Activated CD4-positive, CD25-positive, alpha-beta regulatory T cell treated with anti-CD3 and anti-CD28 coated beads, Interleukin-2, amount 50 U/mL, for 24 hours (primary cell): ENCODE results near the gene F11R.
A peak's percentile ranks its signal among the peaks of the same experiment; 100 is the strongest.
"Not testable (repeated sequence)": the region's sequence is repeated elsewhere in the genome, so short reads cannot be mapped to it uniquely, and the experiment has no call there.

ENCODE experiments used
- ATAC-seq, 2 donors: fragments of 150-1000 bp; cut with Tn5 transposase; one replicate each; pipeline ENCODE4 v1.10.0; 2021; ENCODE audit warnings: mild to moderate bottlenecking in 1 of 2, moderate library complexity in 1 of 2

Gene F11R

GRCh38 chr1:161020509-161021164 is at the start of gene F11R:
Gene F11R (minus strand): TSS chr1:161021152. CDS start chr1:161021073, 79 bp downstream.
- ATAC-seq = peak; percentile 5 to 32

GRCh38 chr1:161069731-161070270 is 48.8 kb upstream of the F11R start, which contains the start of gene ARHGAP30:
Gene ARHGAP30 (minus strand): TSS chr1:161069891. CDS start chr1:161069624, 267 bp downstream.
- ATAC-seq = peak; percentile 77 to 81

GRCh38 chr1:161069241-161069640 is 48.3 kb upstream of the F11R start:
- no peak for ATAC-seq

- ATAC-seq = peak; percentile 68 to 69
Measured at GRCh38 chr1:161068306-161069234, 47.6 kb upstream of the F11R start.

GRCh38 chr1:161066694-161067093 is 45.7 kb upstream of the F11R start:
- peak; percentile 56 to 63 for ATAC-seq

- not testable (repeated sequence) for ATAC-seq
Measured at GRCh38 chr1:161065681-161066080, 44.7 kb upstream of the F11R start.

- not testable (repeated sequence) for ATAC-seq
Measured at GRCh38 chr1:161063936-161064335, 43.0 kb upstream of the F11R start.

- ATAC-seq = no peak
Measured at GRCh38 chr1:161061419-161061818, 40.5 kb upstream of the F11R start.

- no peak for ATAC-seq
Measured at GRCh38 chr1:161059293-161059692, 38.3 kb upstream of the F11R start.

- no peak for ATAC-seq
Measured at GRCh38 chr1:161054805-161055204, 33.9 kb upstream of the F11R start.

- ATAC-seq = no peak
Measured at GRCh38 chr1:161054232-161054631, 33.3 kb upstream of the F11R start.

GRCh38 chr1:161052899-161053298 is 31.9 kb upstream of the F11R start:
- ATAC-seq = no peak

GRCh38 chr1:161051219-161051618 is 30.3 kb upstream of the F11R start:
- ATAC-seq = no peak

- no peak for ATAC-seq
Measured at GRCh38 chr1:161048949-161049722, 28.2 kb upstream of the F11R start.

- no peak for ATAC-seq
Measured at GRCh38 chr1:161047436-161048420, 26.8 kb upstream of the F11R start.

GRCh38 chr1:161046605-161047228 is 25.8 kb upstream of the F11R start:
- no peak for ATAC-seq

GRCh38 chr1:161045736-161046604 is 25.0 kb upstream of the F11R start, which contains the start of gene USF1:
Gene USF1 (minus strand): TSS chr1:161045977. CDS start chr1:161043275, 2,702 bp downstream.
- ATAC-seq = peak; percentile 86 to 89

- ATAC-seq = peak; percentile 37 to 56
Measured at GRCh38 chr1:161044908-161045735, 24.2 kb upstream of the F11R start.

GRCh38 chr1:161044535-161044907 is 23.6 kb upstream of the F11R start:
- no peak for ATAC-seq
